Osteoblast (primary cell): Measurements from ENCODE around the gene NSMCE1. TPM values are rescaled to one million over a fixed set of nuclear protein-coding genes. Genes with fewer than 3 reads are reported as not detected.

Source experiments
- DNase-seq: peaks from one replicate; pipeline ENCODE4 v3.0.0; 2011; ENCODE audit warnings: low spot score, mixed read lengths; ENCODE audit not compliant: insufficient read length; ENCODE audit errors: missing footprints
- H2AFZ ChIP-seq: 2 replicates; pipeline ENCODE4 v1.6.0; 2011; ENCODE audit warnings: mild to moderate bottlenecking, low read length
- H3K27ac ChIP-seq: 2 replicates; pipeline ENCODE4 v1.5.1; 2011; ENCODE audit warnings: mild to moderate bottlenecking, low read depth, low read length, moderate library complexity
- H3K27me3 ChIP-seq: 2 replicates; pipeline ENCODE4 v1.6.0; 2012; ENCODE audit warnings: mild to moderate bottlenecking, control low read depth, inconsistent platforms, low read length, moderate library complexity; ENCODE audit not compliant: insufficient read depth
- H3K36me3 ChIP-seq: 2 replicates; pipeline ENCODE4 v1.5.1; 2011; ENCODE audit warnings: mild to moderate bottlenecking, low read length, control low read depth, moderate library complexity; ENCODE audit not compliant: insufficient read depth
- H3K4me1 ChIP-seq: 2 replicates; pipeline ENCODE4 v1.5.1; 2011; ENCODE audit warnings: mild to moderate bottlenecking, low read length, control low read depth, moderate library complexity; ENCODE audit not compliant: insufficient read depth
- H3K4me2 ChIP-seq: 2 replicates; pipeline ENCODE4 v1.6.0; 2011; ENCODE audit warnings: mild to moderate bottlenecking, low read length; ENCODE audit not compliant: insufficient read depth
- H3K4me3 ChIP-seq: fragments of 200-600 bp; sonication (generic); 3 replicates; pipeline ENCODE4 v1.5.1; 2012; ENCODE audit warnings: mild to moderate bottlenecking, low read length, inconsistent platforms; ENCODE audit not compliant: insufficient read depth
- H3K79me2 ChIP-seq: 2 replicates; pipeline ENCODE4 v1.6.0; 2012; ENCODE audit warnings: mild to moderate bottlenecking, low read length, control low read depth, inconsistent platforms; ENCODE audit not compliant: insufficient read depth
- H3K9me3 ChIP-seq: 2 replicates; pipeline ENCODE4 v1.5.1; 2011; ENCODE audit warnings: low read depth, low read length, control low read depth
- H4K20me1 ChIP-seq: 2 replicates; pipeline ENCODE4 v1.6.0; 2012; ENCODE audit warnings: mild to moderate bottlenecking, low read length, control low read depth; ENCODE audit not compliant: insufficient read depth
- total RNA-seq: library from RNA; depleted of rRNA; stranded (reverse); fragments of >200 nt; gene quantifications from 2 replicates; pipeline ENCODE4 v1.2.3, GENCODE V29; 2012
- TF ChIP-seq, protein P1 (sequence below): IDR thresholded peaks from 2 replicates; pipeline ENCODE4 v1.5.1; 2011; ENCODE audit warnings: mild to moderate bottlenecking, low read depth, low read length, moderate library complexity; ENCODE audit errors: extremely low read depth

NSMCE1 gene
- total RNA-seq, 1 donor: 57.9 TPM

DNA sequence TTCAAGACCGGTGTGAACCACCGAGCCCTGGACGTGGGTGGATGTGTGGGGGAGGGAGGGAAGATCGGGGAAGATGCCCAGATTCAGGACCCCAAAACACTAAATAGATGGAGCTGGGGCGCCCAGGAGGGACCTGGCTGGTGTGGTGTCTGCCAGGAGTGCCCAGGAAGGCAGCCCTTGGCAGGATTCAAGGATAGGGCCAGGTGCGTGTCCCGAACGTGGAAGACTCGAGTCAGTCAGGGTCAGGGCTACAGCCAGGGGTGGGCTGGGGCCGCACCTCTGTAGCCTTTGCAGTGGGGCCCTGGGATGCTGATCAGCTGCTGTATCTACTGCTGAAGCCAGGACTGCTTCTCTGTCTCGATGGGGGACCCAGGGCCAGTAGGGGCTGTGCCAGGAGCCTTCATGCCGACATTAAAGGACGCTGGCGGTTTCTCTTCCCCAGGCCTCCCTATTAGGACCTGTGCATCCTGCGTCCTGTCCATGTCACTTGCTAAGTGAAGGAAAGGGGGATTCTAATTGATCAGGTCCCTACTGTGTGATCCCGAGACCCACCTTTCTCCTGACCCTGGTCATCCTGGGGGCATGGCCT, 52.2 kb downstream of the NSMCE1 start:
- no peaks in the 10 kb centered on the region for H3K36me3 ChIP-seq
- TF ChIP-seq, protein P1, sequence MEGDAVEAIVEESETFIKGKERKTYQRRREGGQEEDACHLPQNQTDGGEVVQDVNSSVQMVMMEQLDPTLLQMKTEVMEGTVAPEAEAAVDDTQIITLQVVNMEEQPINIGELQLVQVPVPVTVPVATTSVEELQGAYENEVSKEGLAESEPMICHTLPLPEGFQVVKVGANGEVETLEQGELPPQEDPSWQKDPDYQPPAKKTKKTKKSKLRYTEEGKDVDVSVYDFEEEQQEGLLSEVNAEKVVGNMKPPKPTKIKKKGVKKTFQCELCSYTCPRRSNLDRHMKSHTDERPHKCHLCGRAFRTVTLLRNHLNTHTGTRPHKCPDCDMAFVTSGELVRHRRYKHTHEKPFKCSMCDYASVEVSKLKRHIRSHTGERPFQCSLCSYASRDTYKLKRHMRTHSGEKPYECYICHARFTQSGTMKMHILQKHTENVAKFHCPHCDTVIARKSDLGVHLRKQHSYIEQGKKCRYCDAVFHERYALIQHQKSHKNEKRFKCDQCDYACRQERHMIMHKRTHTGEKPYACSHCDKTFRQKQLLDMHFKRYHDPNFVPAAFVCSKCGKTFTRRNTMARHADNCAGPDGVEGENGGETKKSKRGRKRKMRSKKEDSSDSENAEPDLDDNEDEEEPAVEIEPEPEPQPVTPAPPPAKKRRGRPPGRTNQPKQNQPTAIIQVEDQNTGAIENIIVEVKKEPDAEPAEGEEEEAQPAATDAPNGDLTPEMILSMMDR: no peak
- no peaks in the 10 kb centered on the region for H4K20me1 ChIP-seq
- no peak overlapping the region for H3K4me3 ChIP-seq
- DNase-seq: peak; percentile 66
- no peaks in the 10 kb centered on the region for H3K27me3 ChIP-seq
- no peaks in the 10 kb centered on the region for H3K9me3 ChIP-seq
- H3K4me1 ChIP-seq: no peaks in the 10 kb centered on the region
- no peak overlapping the region for H3K4me2 ChIP-seq
- no peak overlapping the region for H3K27ac ChIP-seq
- no peak overlapping the region for H2AFZ ChIP-seq
- no peaks in the 10 kb centered on the region for H3K79me2 ChIP-seq

DNA sequence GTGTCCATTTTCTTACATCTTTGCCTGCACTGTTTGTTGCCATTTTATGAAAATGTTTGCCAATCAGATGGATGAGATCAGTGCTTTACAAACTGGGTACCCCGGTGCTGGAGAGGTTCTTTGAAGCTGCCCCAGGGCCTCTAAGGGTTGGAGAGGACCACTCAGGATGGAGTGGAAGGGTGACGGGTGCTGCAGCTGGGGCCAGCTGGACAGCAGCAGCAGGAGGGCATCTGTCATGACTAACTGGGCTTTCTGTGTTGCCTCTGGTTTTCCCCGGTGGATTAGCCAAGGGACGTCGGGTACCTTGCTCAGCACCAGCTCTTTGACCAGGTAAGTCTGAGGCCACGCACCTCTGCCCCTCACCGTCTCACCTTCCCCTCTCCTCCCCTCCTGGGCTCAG, 52.9 kb downstream of the NSMCE1 start:
- Histone ChIP-seq H3K27ac (no peak overlapping the region), H2AFZ (no peak overlapping the region), H3K27me3 (no peaks in the 10 kb centered on the region), H3K4me2 (no peak overlapping the region), H3K4me1 (no peaks in the 10 kb centered on the region), H3K4me3 (no peak overlapping the region), H3K36me3 (no peaks in the 10 kb centered on the region), H4K20me1 (no peaks in the 10 kb centered on the region), H3K79me2 (no peaks in the 10 kb centered on the region), H3K9me3 (no peaks in the 10 kb centered on the region)
- TF ChIP-seq, protein P1: no peak
- DNase-seq: no peak

DNA sequence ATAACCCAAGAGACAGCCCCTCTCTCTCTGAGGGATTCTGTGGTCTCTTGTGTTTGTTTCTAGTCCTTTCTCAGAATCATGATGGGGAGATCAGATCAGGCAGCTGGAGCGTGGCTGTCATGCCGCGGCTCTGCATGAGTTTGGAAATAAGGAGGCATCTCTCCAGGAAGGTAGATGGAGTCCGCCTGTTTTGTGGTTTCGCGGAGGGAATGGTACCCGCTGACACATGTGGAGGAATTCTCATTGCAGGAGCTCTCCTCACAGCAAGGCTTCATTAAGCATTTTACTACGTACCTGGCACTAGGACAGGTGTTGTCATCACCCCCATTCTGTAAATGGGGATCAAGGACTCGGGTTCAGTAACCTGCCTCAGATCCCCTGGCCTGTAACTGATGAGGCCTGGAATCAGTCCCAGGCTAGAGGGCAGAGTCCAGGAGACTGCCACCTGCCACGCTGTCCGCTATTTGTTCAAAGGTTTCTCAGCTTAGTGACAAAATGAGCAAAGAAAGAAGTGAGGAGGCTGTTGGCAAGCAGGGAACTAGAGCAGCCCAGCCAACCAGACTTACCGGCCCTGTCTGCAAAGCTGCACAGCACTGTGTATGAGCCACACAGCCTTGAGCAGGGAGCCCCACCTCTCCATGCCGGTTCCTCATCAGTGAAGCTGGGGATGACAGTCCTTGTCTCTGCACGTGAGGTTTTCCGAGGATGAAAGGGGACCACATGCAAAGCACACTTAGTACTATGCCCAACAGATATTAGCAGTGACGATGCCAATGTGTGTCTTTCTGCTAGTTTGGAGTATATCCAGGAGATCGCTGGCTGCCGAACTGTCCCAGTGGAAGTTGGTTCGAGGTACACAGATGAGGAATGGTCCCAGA, 54.2 kb downstream of the NSMCE1 start:
- H3K27ac ChIP-seq: no peak overlapping the region
- H3K27me3 ChIP-seq: no peaks in the 10 kb centered on the region
- H3K79me2 ChIP-seq: no peaks in the 10 kb centered on the region
- H3K9me3 ChIP-seq: no peaks in the 10 kb centered on the region
- no peak overlapping the region for H2AFZ ChIP-seq
- TF ChIP-seq, protein P1: no peak
- H3K36me3 ChIP-seq: no peaks in the 10 kb centered on the region
- no peaks in the 10 kb centered on the region for H3K4me1 ChIP-seq
- no peak overlapping the region for H3K4me2 ChIP-seq
- H4K20me1 ChIP-seq: no peaks in the 10 kb centered on the region
- H3K4me3 ChIP-seq: no peak overlapping the region
- DNase-seq: peak; percentile 54

DNA sequence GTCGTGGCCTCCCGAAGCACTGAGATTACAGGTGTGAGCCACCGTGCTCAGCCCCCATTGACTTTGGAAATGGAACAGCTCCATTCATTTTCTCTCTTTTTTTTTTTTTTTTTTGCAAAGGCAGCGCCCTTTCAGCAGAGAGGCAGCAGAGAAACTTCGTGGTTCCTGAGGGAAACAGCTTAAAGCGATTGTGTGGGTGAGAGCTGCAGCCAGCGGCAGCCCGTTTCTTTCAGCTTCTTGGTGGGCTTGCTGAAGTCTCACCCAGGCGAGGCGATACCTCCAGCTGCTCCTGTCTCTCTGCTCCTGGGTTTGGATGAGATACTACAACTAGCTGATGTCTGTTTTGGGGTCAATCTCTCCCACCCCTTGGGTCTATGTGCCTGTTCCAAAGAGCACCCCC, 57.5 kb downstream of the NSMCE1 start:
- no peaks in the 10 kb centered on the region for H3K27me3 ChIP-seq
- no peak overlapping the region for H2AFZ ChIP-seq
- no peaks in the 10 kb centered on the region for H3K79me2 ChIP-seq
- peak; percentile 14 for DNase-seq
- H3K4me2 ChIP-seq: no peak overlapping the region
- no peaks in the 10 kb centered on the region for H3K36me3 ChIP-seq
- no peaks in the 10 kb centered on the region for H4K20me1 ChIP-seq
- no peak overlapping the region for H3K27ac ChIP-seq
- no peaks in the 10 kb centered on the region for H3K4me1 ChIP-seq
- no peaks in the 10 kb centered on the region for H3K9me3 ChIP-seq
- H3K4me3 ChIP-seq: no peak overlapping the region
- TF ChIP-seq, protein P1: no peak
